HG03064 (cell line): Measurements from ENCODE around the gene SLC9A5.

Experiments
- ATAC-seq: cut with Tn5 transposase; IDR thresholded peaks from one replicate; pipeline ENCODE4 v1.9.1; 2021; ENCODE audit warnings: low read depth; ENCODE audit not compliant: unreplicated experiment

The SLC9A5 gene

GRCh38 chr16:67304020-67304419 is 55.2 kb downstream of the SLC9A5 start:
- no peak for ATAC-seq

GRCh38 chr16:67305216-67306071 is 56.7 kb downstream of the SLC9A5 start:
- no peak for ATAC-seq

GRCh38 chr16:67310561-67310960 is 61.8 kb downstream of the SLC9A5 start:
- no peak for ATAC-seq

GRCh38 chr16:67311607-67312488 is 63.1 kb downstream of the SLC9A5 start:
- peak; percentile 69 for ATAC-seq

- no peak for ATAC-seq
These were observed 63.9 kb downstream of the SLC9A5 start for GRCh38 chr16:67312719-67313118.

DNA sequence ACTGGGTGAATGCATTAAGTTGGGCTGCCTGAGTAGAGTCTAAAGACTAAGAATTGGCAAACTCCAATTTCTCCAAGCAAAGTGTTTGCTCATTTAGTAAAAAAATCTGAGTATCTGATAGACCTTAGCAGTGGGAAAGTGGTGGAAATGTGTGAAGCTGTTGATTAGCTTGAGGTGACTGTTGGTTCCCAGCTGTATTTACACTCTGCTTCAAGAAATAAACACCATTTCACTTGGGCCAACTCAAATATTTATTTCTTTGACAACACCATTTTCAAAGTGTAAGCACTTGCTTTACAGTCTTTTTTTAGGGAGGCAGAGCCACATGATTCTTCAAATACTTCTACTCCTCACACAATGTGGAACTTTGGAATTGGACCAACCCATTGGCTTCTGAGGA is 69.1 kb downstream of the SLC9A5 start:
- ATAC-seq: no peak
